Limb (tissue), 2 donors: ENCODE measurements around the gene CSF1R.
"Not testable (repeated sequence)": the region's sequence is repeated elsewhere in the genome, so short reads cannot be mapped to it uniquely, and the experiment has no call there.

Experiments
- DNase-seq, 2 donors: peaks; one replicate each; pipeline ENCODE4 v3.0.0-alpha.2; 2016; ENCODE audit errors: extremely low spot score in 2 of 2

Gene CSF1R

GRCh38 chr5:150103678-150104549, 17.6 kb upstream of the CSF1R start:
- no peak for DNase-seq

GRCh38 chr5:150101023-150101422, 14.7 kb upstream of the CSF1R start:
- no peak for DNase-seq

GRCh38 chr5:150097152-150097551, 10.8 kb upstream of the CSF1R start:
- no peak for DNase-seq

GRCh38 chr5:150092159-150092787, 5.9 kb upstream of the CSF1R start:
- DNase-seq: no peak

- no peak for DNase-seq
Measured at GRCh38 chr5:150085191-150085912, 1.0 kb downstream of the CSF1R start.

GRCh38 chr5:150084754-150085153, 1.6 kb downstream of the CSF1R start:
- DNase-seq: not testable (repeated sequence)

GRCh38 chr5:150082889-150083288, 3.5 kb downstream of the CSF1R start:
- DNase-seq: no peak

DNA sequence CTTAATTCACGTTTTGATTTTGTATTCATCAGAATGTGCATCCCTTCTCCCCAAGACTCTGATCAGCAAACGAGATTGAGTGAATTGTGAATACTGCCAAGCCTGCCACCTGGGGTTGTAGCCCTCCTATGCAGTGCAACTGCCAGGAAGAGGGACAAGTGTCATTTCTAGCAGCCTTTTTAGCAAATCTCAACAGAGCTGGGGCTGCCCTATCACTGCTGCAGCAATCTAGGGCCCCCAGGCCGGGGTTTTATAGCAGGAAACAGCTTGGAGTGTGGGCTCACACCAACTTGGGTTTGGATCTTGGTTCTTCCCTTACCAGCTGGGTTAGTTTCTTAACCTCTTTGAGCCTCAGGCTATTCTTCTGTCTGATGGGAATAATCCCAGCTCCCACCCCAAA, 4.0 kb downstream of the CSF1R start:
- DNase-seq: no peak

DNA sequence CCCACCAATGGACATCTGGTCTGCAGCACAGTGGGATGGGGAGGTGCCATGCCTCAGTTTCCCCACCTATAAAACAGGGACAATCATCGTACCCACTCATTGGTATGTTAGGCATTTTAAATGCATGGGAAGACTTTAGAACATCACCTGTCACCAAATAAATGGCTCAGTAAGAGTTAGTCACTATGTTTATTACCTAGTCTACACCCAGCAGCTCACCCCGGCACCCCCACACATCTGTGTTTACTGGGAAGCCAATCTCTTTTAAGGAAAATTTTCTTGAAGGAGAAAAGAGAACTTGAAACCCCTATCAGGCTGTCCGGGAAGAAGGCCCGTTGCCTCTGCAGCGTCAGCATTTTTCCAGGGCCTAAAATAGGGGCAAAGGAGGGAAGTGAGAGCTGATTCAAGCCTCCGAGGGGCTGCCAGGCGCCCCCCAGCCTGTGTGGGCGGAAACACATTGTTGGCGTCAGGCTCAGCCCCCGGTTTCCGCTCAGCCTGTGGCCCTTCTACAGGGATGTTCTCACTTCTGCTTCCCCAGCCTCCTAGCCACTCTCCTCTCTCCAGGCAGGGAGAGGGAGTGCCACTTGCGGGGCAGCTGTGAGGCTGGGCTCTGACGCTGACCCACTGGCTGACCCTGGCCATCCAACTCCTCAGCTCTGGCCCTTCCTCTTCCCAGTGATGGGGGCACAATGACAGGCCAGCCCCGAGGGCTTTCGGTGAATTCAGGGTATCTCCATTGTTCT, 4.6 kb downstream of the CSF1R start:
- peak; percentile 56 to 62 for DNase-seq

DNA sequence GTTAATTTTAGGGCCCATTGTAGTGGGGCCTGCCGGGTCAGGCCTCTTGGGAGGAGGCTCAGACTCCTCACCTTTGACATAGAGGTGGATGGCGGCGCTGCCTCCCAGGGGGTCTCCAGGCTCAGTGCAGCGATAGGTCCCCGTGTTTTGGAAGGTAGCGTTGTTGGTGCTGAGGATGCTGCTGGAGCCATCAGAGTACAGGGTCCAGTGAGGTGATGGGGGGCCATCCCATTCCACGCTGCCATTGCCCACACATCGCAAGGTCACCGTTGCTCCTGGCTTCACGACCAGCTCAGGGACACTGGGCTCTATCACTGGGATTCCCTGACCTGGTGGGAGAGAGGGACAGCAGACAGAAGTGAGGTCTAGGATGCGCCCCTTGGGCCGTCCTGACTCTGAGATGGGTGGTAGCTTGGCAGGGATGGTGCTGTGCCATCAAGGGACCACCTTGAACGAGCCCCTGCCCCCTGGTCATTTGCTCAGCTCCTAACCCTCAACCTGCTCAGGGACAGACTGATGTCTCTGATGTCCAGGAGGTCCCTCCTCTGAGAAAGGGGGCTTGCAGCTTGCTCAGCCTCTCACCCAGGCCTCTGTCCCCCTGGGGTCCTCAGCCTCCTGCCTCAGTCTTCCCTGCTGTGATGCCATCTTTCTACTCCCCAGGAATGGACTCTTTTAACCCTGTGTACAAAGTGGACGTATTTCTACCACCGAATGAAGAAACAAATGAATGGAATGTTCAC, 5.5 kb downstream of the CSF1R start:
- DNase-seq: no peak

DNA sequence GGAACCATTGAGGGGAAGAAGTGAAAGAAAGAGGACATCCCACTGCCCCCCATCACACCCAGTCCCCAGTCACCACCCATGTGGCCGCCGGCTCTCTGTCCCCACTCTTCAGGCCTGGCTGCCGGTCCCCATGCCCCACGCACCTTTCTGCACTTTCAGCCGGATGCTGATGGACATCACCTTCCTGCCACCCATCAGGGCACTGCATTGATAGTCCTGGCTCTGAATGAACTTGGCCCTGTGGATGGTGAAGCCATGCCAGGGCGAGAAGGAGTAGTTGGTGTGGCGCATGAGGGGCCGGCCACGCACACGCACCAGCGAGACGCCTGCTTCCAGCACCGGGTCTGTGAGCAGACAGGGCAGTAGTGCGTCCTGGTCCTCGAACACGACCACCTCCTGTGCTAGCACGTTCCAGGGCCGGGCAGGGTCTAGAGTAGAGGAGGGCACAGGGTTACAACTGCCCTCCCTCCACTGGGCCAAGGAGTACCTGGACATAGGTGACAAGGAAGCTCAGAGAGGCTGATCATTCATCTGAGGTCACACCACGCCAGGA, 6.4 kb downstream of the CSF1R start:
- no peak for DNase-seq

DNA sequence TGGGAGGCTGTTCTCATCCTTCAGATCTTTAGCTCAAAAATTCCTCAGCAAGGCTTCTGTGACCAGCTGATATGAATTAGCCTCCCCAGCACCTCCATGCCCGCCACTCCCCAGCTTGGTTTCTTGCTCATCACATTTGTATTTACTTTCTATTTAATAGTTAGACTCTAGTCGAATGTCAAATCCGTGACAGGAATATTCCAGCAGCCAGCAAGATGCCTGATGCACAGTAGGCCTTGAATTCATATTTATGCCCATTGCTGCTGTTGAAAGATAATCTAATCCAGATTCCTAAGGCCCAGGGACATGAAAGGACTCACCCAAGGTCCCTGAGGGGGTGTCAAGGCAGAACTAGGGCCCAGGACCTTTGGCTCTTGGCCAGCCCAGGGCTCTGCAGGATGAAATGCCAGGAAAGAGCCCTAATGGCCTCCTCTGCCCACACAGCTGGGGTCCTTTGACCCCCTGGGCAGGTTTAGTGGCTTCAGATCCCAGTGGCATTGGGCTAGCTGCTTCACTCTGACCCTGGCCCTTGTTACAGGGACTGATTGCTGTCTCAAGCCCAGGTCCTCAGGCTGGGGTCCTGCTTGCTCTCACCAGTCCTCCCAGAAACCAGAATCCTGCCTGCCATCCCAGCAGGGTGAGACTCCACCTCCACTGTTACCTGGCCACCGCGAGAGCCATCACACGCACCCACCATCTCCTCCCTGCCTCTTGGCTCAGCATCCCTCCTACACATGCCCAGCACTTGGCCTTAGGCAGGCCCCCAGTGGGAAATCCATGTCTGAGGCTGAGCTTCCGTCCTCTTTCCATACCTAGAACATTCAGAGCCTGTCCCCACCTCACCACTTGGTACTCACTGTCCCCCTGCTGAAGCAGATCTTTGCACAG, 7.3 kb downstream of the CSF1R start:
- DNase-seq: no peak

- DNase-seq: no peak
Measured at GRCh38 chr5:150077996-150078801, 8.2 kb downstream of the CSF1R start.

- no peak for DNase-seq
Measured at GRCh38 chr5:150077060-150077459, 9.3 kb downstream of the CSF1R start.

- DNase-seq: no peak
Measured at GRCh38 chr5:150075806-150076205, 10.5 kb downstream of the CSF1R start.

DNA sequence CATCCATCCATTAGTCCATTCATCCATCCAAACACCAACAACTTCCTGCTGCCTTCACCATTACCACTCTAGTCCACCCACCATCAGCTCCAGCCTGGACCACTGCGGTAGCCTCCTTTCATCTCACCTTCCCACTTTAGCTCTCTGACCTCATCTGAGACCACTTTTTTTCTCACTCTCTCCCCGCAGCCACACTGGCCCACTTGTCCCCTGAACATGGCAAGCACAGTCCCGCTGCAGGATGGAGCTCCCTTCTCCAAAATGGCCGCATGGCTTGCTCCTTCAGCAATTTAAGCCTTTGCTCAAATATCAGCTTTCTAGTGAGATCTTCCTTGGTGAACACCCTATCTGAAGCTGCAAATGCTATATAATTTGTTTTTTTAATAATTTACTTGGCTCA, 11.1 kb downstream of the CSF1R start:
- no peak for DNase-seq

GRCh38 chr5:150073677-150074076, 12.7 kb downstream of the CSF1R start:
- peak in 1 of 2 donors; percentile 2 for DNase-seq

DNA sequence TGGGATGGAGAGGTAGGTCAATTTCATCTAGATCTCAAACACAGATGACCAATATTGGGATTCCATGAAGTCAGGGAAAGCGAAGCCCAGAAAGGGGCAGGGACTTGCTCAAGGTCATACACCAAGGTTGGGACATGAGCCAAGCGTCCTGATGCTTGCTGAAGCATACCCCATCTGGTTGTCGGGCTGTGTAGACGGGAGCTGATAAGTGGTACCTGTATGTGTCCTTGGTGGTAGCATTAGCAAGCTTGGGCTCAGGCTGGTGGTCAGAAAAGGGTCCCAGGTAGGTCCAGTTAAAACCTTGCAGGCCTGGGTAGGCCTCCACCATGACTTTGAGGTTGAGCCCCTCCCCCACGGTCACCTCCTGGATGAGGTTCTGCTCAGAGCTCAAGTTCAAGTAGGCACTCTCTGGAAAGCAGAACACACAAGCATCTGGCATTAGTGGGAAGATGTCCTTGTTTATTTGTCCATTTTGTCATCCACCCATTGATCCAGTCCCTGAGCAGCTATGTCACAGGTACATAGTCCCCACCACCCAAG, 13.2 kb downstream of the CSF1R start:
- peak in 1 of 2 donors; percentile 11 for DNase-seq
